Mammary epithelial cell (primary cell): ENCODE results near the gene RMND5B.

Source experiments
- EZH2 ChIP-seq: IDR thresholded peaks from 2 replicates; pipeline ENCODE4 v1.6.1; 2012; ENCODE audit warnings: low read length, inconsistent platforms, borderline replicate concordance
- TF ChIP-seq, protein P1 (sequence below), 2 donors: IDR thresholded peaks in 1 of 2; conservative IDR thresholded peaks in 1 of 2; 2 replicates each; pipeline ENCODE4 v1.5.1; 2011 to 2012; ENCODE audit warnings: inconsistent platforms in 2 of 2, low read length in 2 of 2, mild to moderate bottlenecking in 2 of 2, control low read depth in 1 of 2, low read depth in 1 of 2; ENCODE audit not compliant: insufficient read depth in 1 of 2; ENCODE audit errors: extremely low read depth in 1 of 2

- TF ChIP-seq, protein P1, sequence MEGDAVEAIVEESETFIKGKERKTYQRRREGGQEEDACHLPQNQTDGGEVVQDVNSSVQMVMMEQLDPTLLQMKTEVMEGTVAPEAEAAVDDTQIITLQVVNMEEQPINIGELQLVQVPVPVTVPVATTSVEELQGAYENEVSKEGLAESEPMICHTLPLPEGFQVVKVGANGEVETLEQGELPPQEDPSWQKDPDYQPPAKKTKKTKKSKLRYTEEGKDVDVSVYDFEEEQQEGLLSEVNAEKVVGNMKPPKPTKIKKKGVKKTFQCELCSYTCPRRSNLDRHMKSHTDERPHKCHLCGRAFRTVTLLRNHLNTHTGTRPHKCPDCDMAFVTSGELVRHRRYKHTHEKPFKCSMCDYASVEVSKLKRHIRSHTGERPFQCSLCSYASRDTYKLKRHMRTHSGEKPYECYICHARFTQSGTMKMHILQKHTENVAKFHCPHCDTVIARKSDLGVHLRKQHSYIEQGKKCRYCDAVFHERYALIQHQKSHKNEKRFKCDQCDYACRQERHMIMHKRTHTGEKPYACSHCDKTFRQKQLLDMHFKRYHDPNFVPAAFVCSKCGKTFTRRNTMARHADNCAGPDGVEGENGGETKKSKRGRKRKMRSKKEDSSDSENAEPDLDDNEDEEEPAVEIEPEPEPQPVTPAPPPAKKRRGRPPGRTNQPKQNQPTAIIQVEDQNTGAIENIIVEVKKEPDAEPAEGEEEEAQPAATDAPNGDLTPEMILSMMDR (conservative IDR thresholded peaks at IDR 0.05 in 1 of 2, IDR thresholded peaks at IDR 0.05 in 1 of 2; ENCODE audit: extremely low read depth in 1 of 2, insufficient read depth in 1 of 2, low read depth in 1 of 2, low read length in 2 of 2): no peak
- TF ChIP-seq EZH2: no peak
These were observed 55.6 kb downstream of the RMND5B start for GRCh38 chr5:178186427-178186826.
